Osteocyte (in vitro differentiated cells): ENCODE data around the gene RPS19BP1. TPM values are rescaled to one million over a fixed set of nuclear protein-coding genes. Genes with fewer than 3 reads are reported as not detected.
A peak's percentile ranks its signal among the peaks of the same experiment; 100 is the strongest.

Experiments used
- DNase-seq: peaks from one replicate; pipeline ENCODE4 v3.0.0; 2021; ENCODE audit warnings: mixed read lengths; ENCODE audit not compliant: unreplicated experiment; ENCODE audit errors: extremely low spot score
- H3K27ac Mint-ChIP-seq: one replicate; pipeline ENCODE4 v1.8.0; 2021; ENCODE audit warnings: mild to moderate bottlenecking, mixed read lengths; ENCODE audit not compliant: unreplicated experiment
- H3K27me3 Mint-ChIP-seq: one replicate; pipeline ENCODE4 v1.8.0; 2021; ENCODE audit warnings: mixed read lengths; ENCODE audit not compliant: unreplicated experiment
- H3K36me3 Mint-ChIP-seq: one replicate; pipeline ENCODE4 v1.8.0; 2021; ENCODE audit warnings: mixed read lengths; ENCODE audit not compliant: unreplicated experiment
- H3K4me1 Mint-ChIP-seq: one replicate; pipeline ENCODE4 v1.8.0; 2021; ENCODE audit warnings: mixed read lengths; ENCODE audit not compliant: unreplicated experiment
- H3K4me3 Mint-ChIP-seq: one replicate; pipeline ENCODE4 v1.8.0; 2021; ENCODE audit warnings: mild to moderate bottlenecking, moderate library complexity, mixed read lengths; ENCODE audit not compliant: unreplicated experiment
- H3K9me3 Mint-ChIP-seq: one replicate; pipeline ENCODE4 v1.8.0; 2021; ENCODE audit warnings: mixed read lengths; ENCODE audit not compliant: unreplicated experiment
- total RNA-seq: library from RNA; stranded (reverse); gene quantifications from 2 replicates; pipeline ENCODE4 v1.2.1, GENCODE V29; 2021
- TF ChIP-seq, protein P1 (sequence below): fragments of 200-600 bp; sonication (generic); IDR thresholded peaks from 2 replicates; pipeline ENCODE4 v1.5.0; 2021; ENCODE audit warnings: antibody characterized with exemption, mild to moderate bottlenecking, moderate library complexity

RPS19BP1 gene
- total RNA-seq, 1 donor from 2014 or later, result 53.1 TPM

DNA sequence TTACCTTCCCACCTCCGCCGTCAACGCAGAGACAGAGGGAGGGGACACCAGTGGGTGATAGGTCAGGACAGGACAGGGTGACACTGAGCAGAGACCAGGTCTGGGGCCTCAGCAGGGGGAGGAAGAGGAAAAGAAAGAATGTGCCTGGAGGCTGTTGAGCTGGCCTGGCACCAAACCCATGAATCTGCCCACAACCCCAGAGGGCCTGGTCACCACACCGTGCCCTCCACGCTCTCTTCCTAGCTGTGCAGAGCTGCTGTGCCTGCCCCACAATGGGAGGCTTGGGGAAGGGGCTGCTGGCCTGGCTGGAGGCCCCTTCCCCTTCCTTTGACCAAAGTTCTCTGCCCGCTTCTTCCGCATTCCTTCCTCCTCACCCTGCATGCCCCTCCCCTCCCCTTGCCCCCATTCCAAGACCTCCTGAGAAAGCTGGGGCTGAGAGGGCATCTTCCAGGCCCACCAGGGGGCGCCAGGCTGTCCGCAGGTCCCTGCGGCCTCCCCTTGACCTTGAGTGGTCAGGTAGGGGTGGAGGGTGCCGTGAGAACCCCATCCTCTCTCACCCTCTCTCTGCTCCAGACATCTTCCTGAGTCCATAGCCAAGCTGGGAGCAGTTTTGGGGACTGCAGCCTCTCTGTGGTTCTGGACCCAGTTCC is 27.0 kb upstream of the RPS19BP1 start:
- no peak overlapping the region for H3K27ac Mint-ChIP-seq

DNA sequence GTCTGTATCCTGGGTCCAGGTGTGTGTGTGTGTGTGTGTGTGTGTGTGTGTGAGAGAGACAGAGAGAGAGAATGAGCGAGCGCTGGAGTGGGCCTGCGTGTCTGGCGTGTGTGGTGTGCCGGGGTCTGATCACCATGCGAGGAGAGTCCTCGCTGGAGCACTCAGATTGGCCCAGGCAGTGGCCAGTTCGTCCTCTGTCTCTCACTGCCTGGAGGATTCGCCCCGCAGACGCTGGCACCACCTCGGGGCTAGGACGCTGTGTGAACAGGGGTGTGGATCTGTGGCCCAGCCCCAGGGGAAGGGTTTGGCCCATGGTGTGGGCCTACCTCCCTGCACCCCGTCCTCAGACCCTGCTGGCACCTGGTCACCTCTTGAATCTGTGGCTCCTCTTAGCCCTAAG is 26.4 kb upstream of the RPS19BP1 start:
- Mint-ChIP-seq H3K9me3 (no peaks in the 10 kb centered on the region), H3K27me3 (peaks cover 42% of the 10 kb centered on the region), H3K4me3 (no peak overlapping the region), H3K4me1 (peaks cover 10% of the 10 kb centered on the region), H3K27ac (no peak overlapping the region), H3K36me3 (no peaks in the 10 kb centered on the region)
- DNase-seq, result no peak
- TF ChIP-seq, protein P1, sequence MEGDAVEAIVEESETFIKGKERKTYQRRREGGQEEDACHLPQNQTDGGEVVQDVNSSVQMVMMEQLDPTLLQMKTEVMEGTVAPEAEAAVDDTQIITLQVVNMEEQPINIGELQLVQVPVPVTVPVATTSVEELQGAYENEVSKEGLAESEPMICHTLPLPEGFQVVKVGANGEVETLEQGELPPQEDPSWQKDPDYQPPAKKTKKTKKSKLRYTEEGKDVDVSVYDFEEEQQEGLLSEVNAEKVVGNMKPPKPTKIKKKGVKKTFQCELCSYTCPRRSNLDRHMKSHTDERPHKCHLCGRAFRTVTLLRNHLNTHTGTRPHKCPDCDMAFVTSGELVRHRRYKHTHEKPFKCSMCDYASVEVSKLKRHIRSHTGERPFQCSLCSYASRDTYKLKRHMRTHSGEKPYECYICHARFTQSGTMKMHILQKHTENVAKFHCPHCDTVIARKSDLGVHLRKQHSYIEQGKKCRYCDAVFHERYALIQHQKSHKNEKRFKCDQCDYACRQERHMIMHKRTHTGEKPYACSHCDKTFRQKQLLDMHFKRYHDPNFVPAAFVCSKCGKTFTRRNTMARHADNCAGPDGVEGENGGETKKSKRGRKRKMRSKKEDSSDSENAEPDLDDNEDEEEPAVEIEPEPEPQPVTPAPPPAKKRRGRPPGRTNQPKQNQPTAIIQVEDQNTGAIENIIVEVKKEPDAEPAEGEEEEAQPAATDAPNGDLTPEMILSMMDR, result no peak

More for the DNA sequence above, 27.0 kb upstream of the RPS19BP1 start:
- H3K36me3 Mint-ChIP-seq, result no peaks in the 10 kb centered on the region
- H3K9me3 Mint-ChIP-seq, result no peaks in the 10 kb centered on the region
- H3K4me3 Mint-ChIP-seq, result no peak overlapping the region
- TF ChIP-seq, protein P1, result peak; percentile 42
- peaks cover 10% of the 10 kb centered on the region for H3K4me1 Mint-ChIP-seq
- peaks cover 42% of the 10 kb centered on the region for H3K27me3 Mint-ChIP-seq
- DNase-seq, result no peak

DNA sequence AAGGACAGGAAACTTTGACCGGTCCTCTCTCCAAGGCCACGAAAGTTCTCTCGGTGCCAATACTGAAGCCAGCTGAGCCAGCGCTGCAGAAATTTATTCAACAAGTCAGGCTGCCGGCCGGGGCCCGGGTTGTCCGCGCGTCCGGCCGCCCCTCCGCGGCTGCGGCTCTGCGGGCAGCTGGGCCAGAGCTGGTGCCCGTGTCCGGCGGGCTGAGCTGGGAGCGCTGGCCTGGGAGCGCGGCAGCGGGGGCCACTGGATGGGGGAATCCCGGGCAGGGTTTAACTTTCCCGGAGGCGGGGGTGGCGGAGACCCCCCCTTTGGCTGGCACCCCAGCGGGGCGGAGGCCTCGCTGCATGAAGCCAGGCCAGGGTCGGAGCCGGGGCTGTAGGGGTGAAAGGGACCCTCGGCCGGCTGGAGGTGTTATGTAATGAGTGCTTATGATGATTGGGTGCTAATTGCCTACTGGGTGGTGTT is 25.7 kb upstream of the RPS19BP1 start:
- H3K36me3 Mint-ChIP-seq, result no peaks in the 10 kb centered on the region
- peaks cover 10% of the 10 kb centered on the region for H3K4me1 Mint-ChIP-seq
- H3K27ac Mint-ChIP-seq, result no peak overlapping the region
- TF ChIP-seq, protein P1, result no peak
- H3K27me3 Mint-ChIP-seq, result peaks cover 42% of the 10 kb centered on the region
- no peak for DNase-seq
- H3K4me3 Mint-ChIP-seq, result no peak overlapping the region
- no peaks in the 10 kb centered on the region for H3K9me3 Mint-ChIP-seq

DNA sequence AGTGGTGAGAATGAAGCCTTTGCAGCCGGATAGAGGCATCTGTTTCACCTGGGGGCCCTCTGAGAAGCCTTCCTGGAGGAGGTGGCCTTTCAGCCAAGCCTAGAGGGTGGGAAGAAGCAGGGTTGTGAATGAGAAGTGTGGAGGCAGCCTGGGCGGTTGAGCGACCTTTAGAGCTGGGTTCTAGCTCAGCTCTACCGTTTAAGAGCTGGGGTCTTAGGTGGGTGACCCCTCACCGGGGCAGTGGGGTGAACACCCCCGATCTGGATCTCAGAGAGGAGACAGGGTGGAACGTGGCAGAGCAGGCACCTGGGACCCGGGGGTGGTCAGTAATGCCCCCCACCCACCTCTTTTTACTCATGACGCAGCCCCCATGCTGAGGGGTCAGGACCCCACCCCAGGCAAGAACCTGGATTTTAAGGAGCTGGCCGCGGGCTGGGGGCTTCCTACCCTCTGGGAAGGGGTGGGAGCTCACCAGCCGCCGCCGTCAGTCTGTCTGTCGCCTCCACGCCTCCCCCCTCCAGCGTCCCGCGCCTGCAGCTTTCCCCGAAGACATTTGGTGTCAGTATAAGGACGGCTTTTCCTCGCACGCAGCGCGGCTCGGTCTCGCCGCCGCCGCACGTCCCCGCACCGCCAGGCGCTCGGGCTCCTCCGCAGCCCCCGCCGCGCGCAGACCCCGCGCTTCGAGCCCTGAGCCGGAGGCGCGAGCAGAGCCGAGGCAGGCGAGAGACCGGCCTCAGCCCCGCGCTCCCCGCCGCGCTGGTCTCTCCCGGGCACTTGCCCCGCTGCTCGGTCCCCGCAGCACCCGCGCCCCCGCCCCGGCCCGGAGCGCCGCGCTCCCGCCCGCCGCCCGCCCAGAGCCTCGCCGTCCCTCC is 24.7 kb upstream of the RPS19BP1 start:
- Mint-ChIP-seq H3K9me3 (no peaks in the 10 kb centered on the region), H3K4me1 (peaks cover 10% of the 10 kb centered on the region), H3K27me3 (peaks cover 50% of the 10 kb centered on the region), H3K4me3 (no peak overlapping the region), H3K36me3 (no peaks in the 10 kb centered on the region), H3K27ac (no peak overlapping the region)
- TF ChIP-seq, protein P1, result no peak
- no peak for DNase-seq

DNA sequence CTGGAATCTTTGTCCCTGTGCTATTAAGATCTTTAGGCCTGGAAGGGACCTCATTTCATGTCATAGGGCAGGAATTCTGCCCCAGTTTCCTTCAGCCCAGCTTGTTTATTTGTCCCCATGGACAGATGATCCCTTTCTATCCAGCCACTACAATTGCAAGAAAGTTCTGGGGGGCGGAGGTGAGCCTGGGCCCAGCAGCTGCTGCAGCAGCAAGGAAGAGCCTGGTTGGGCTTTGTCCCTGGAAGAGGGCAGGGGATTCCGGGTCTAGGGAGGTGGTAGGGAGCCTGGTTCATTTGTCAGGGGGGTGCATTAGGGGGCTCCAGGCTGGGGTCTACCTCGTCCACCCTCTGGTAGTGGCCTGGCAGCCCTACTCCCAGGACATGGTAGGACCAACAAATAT is 21.6 kb upstream of the RPS19BP1 start:
- Mint-ChIP-seq H3K4me3 (no peak overlapping the region), H3K4me1 (peaks cover 7% of the 10 kb centered on the region), H3K36me3 (no peaks in the 10 kb centered on the region), H3K9me3 (no peaks in the 10 kb centered on the region), H3K27ac (no peak overlapping the region), H3K27me3 (peaks cover 53% of the 10 kb centered on the region)
- TF ChIP-seq, protein P1, result no peak
- no peak for DNase-seq
